ENCODE measurements around the gene MSRB3. TPM values are rescaled to one million over a fixed set of nuclear protein-coding genes. Genes with fewer than 3 reads are reported as not detected.

The MSRB3 gene
- total RNA-seq, 1 donor from 2014 or later = 3.7 TPM

DNA sequence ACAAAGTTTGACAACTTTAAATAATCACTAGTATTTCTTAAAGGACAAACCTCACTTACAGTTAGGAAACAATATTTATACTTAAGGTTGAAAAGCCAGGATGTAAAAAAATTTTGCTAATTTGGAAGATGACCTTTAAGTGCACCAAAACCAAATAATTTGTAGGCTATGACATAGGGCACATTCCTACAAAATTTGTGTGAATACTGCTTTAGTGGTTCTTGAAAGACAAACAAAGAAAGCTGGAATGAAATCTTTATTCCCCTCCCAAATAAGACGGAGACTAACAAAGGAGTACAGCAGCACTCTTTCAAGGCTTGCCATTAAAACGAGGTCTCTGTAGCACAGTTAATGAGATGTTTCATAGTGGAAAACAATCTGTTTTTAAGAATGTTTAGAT is 45.6 kb downstream of the MSRB3 start:
- no peaks in the 10 kb centered on the region for H3K79me2 ChIP-seq (ENCODE audit: low read depth)
- Mint-ChIP-seq H3K27me3 (ENCODE audit: insufficient read depth, low read depth) (no peaks in the 10 kb centered on the region), H3K4me1 (peaks cover 39% of the 10 kb centered on the region), H3K36me3 (no peaks in the 10 kb centered on the region), H3K9me3 (no peaks in the 10 kb centered on the region), H3K4me3 (no peak overlapping the region), H3K27ac (no peak overlapping the region)
- TF ChIP-seq EZH2phosphoT487 (IDR thresholded peaks at IDR 0.05) (no peak), EZH2 (IDR thresholded peaks at IDR 0.05) (no peak)
- TF ChIP-seq, protein P1, sequence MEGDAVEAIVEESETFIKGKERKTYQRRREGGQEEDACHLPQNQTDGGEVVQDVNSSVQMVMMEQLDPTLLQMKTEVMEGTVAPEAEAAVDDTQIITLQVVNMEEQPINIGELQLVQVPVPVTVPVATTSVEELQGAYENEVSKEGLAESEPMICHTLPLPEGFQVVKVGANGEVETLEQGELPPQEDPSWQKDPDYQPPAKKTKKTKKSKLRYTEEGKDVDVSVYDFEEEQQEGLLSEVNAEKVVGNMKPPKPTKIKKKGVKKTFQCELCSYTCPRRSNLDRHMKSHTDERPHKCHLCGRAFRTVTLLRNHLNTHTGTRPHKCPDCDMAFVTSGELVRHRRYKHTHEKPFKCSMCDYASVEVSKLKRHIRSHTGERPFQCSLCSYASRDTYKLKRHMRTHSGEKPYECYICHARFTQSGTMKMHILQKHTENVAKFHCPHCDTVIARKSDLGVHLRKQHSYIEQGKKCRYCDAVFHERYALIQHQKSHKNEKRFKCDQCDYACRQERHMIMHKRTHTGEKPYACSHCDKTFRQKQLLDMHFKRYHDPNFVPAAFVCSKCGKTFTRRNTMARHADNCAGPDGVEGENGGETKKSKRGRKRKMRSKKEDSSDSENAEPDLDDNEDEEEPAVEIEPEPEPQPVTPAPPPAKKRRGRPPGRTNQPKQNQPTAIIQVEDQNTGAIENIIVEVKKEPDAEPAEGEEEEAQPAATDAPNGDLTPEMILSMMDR (IDR thresholded peaks at IDR 0.05) = no peak
- no peaks in the 10 kb centered on the region for H3K36me3 ChIP-seq
- no peak overlapping the region for H2AFZ ChIP-seq (replicated peaks)
- H3K4me2 ChIP-seq = peak overlapping the region; percentile 0
- no peaks in the 10 kb centered on the region for H4K20me1 ChIP-seq (ENCODE audit: low read depth)
- no peaks in the 10 kb centered on the region for H3K9me3 ChIP-seq (ENCODE audit: low read depth)
- H3K27me3 ChIP-seq = no peaks in the 10 kb centered on the region
- H3K4me3 ChIP-seq = no peak overlapping the region
- no peak overlapping the region for H3K27ac ChIP-seq
- peak; percentile 5 for DNase-seq (ENCODE audit: low spot score)
- H3F3A ChIP-seq (ENCODE audit: low read depth) = no peaks in the 10 kb centered on the region
- H3K9ac ChIP-seq = no peak overlapping the region
- H3K4me1 ChIP-seq = peaks cover 10% of the 10 kb centered on the region

DNA sequence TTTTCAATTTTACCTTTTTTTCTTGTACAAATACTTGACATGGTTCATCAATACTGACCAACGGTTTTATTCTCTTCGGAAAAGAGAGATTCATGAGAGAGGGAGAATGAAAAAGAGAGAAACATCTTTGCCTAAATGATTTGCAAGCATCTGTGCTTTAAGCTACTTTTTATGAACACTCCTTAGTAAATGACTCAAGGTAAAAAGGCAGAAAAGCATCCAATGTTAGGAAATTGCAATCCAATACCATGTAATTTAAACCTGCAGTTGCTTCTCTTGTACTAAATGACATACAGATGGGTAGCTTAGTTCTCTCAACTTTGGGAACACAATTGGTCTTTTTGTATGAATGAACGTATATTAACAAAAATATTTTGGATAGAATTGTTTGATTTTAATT is 46.1 kb downstream of the MSRB3 start:
- no peak overlapping the region for H2AFZ ChIP-seq (replicated peaks)
- TF ChIP-seq EZH2 (IDR thresholded peaks at IDR 0.05) (no peak), EZH2phosphoT487 (IDR thresholded peaks at IDR 0.05) (no peak)
- TF ChIP-seq, protein P1 (IDR thresholded peaks at IDR 0.05) = no peak
- H3K36me3 Mint-ChIP-seq = no peaks in the 10 kb centered on the region
- no peaks in the 10 kb centered on the region for H3K27me3 ChIP-seq
- no peaks in the 10 kb centered on the region for H3K79me2 ChIP-seq (ENCODE audit: low read depth)
- H3K27ac Mint-ChIP-seq = no peak overlapping the region
- H3K9ac ChIP-seq = no peak overlapping the region
- H4K20me1 ChIP-seq (ENCODE audit: low read depth) = no peaks in the 10 kb centered on the region
- no peak for DNase-seq (ENCODE audit: low spot score)
- H3F3A ChIP-seq (ENCODE audit: low read depth) = no peaks in the 10 kb centered on the region
- H3K4me2 ChIP-seq = peak overlapping the region; percentile 0
- H3K36me3 ChIP-seq = no peaks in the 10 kb centered on the region
- no peaks in the 10 kb centered on the region for H3K9me3 Mint-ChIP-seq
- no peaks in the 10 kb centered on the region for H3K9me3 ChIP-seq (ENCODE audit: low read depth)
- no peak overlapping the region for H3K4me3 ChIP-seq
- no peaks in the 10 kb centered on the region for H3K27me3 Mint-ChIP-seq (ENCODE audit: insufficient read depth, low read depth)
- peaks cover 39% of the 10 kb centered on the region for H3K4me1 Mint-ChIP-seq
- no peak overlapping the region for H3K27ac ChIP-seq
- H3K4me1 ChIP-seq = peaks cover 10% of the 10 kb centered on the region
- no peak overlapping the region for H3K4me3 Mint-ChIP-seq

DNA sequence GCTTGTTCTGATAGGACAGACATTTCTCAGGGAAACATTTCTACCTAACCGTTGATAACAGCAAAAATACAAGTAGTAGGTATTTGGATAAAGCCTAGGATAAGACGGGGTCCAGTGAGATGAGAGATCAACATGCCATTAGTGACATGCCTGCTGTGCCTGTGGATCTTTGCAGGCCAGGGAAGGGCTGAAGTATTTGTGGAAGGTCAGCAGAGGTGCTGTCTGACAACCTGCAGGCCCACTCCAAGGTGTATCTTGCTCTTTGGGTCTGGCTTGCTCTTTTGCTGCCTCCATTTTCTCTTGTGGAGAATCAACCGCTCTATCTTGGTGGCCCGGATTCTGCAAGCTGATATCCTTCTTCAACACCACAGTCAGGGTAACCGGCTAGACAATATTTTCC is 46.7 kb downstream of the MSRB3 start:
- no peak overlapping the region for H2AFZ ChIP-seq (replicated peaks)
- no peaks in the 10 kb centered on the region for H4K20me1 ChIP-seq (ENCODE audit: low read depth)
- no peaks in the 10 kb centered on the region for H3K36me3 Mint-ChIP-seq
- H3K9ac ChIP-seq = no peak overlapping the region
- TF ChIP-seq EZH2phosphoT487 (IDR thresholded peaks at IDR 0.05) (no peak), EZH2 (IDR thresholded peaks at IDR 0.05) (no peak)
- TF ChIP-seq, protein P1 (IDR thresholded peaks at IDR 0.05) = no peak
- no peak overlapping the region for H3K4me3 ChIP-seq
- no peaks in the 10 kb centered on the region for H3K36me3 ChIP-seq
- no peaks in the 10 kb centered on the region for H3K27me3 ChIP-seq
- no peak overlapping the region for H3K4me3 Mint-ChIP-seq
- H3K4me1 Mint-ChIP-seq = peaks cover 39% of the 10 kb centered on the region
- DNase-seq (ENCODE audit: low spot score) = no peak
- H3F3A ChIP-seq (ENCODE audit: low read depth) = no peaks in the 10 kb centered on the region
- H3K27ac ChIP-seq = no peak overlapping the region
- H3K4me1 ChIP-seq = peaks cover 10% of the 10 kb centered on the region
- no peaks in the 10 kb centered on the region for H3K79me2 ChIP-seq (ENCODE audit: low read depth)
- peak overlapping the region; percentile 5 for H3K27ac Mint-ChIP-seq
- no peaks in the 10 kb centered on the region for H3K9me3 ChIP-seq (ENCODE audit: low read depth)
- no peaks in the 10 kb centered on the region for H3K9me3 Mint-ChIP-seq
- H3K27me3 Mint-ChIP-seq (ENCODE audit: insufficient read depth, low read depth) = no peaks in the 10 kb centered on the region
- H3K4me2 ChIP-seq = no peak overlapping the region
